HepG2 (cell line): ENCODE results near the gene CTDSP2. TPM values are rescaled to one million over a fixed set of nuclear protein-coding genes. Genes with fewer than 3 reads are reported as not detected.
"Not testable (repeated sequence)": the region's sequence is repeated elsewhere in the genome, so short reads cannot be mapped to it uniquely, and the experiment has no call there.

Experiments used
- ATAC-seq: fragments of 200-7000 bp; cut with Tn5 transposase; 3 replicates; pipeline ENCODE4 v1.9.1; 2020; ENCODE audit warnings: mild to moderate bottlenecking, moderate library complexity
- BruUV-seq: library from RNA; stranded (reverse); fragments of 400-500 nt; replicated peaks from 2 replicates; lab custom pipeline; 2021; lab: Mats Ljungman, UMichigan
- CTCF ChIA-PET: fragments of 300-600 bp; formaldehyde crosslinking; extraction: SDS; loops from one replicate; lab custom pipeline; 2021; ENCODE audit warnings: low total read pairs, inconsistent platforms, low intra/inter-chr PET ratio; lab: Yijun Ruan, JAX
- POLR2A ChIA-PET: fragments of 350-600 bp; sonication (Branson Sonifier 250); formaldehyde crosslinking; loops from one replicate; lab custom pipeline; 2020; ENCODE audit warnings: antibody characterized with exemption, inconsistent platforms; lab: Yijun Ruan, JAX
- DNase-seq: peaks from one replicate; pipeline ENCODE4 v3.0.0-alpha.2; 2015; ENCODE audit warnings: low spot score
- FAIRE-seq: peaks from 3 replicates; lab custom pipeline; 2011; peaks lifted over from hg19 to GRCh38; lab: Jason Lieb, UNC
- H2AFZ ChIP-seq: one replicate; pipeline ENCODE4 v1.6.1; 2011; ENCODE audit warnings: low read length, inconsistent platforms
- H3K27ac ChIP-seq: fragments of 300-600 bp; 3 replicates; pipeline ENCODE4 v1.8.0; 2011; ENCODE audit warnings: mixed run types, mild to moderate bottlenecking, mixed read lengths, low read length, inconsistent platforms; ENCODE audit not compliant: insufficient read depth; ENCODE audit errors: extremely low read length
- H3K27me3 ChIP-seq, 2 experiments: fragments of 200-600 bp in 1 of 2; 2 replicates in 1 of 2; 3 replicates in 1 of 2; pipeline versions ENCODE4 v1.6.0 to v1.8.0; 2011; ENCODE audit warnings: low read length in 2 of 2, mild to moderate bottlenecking in 2 of 2, moderate library complexity in 2 of 2, inconsistent platforms in 1 of 2; ENCODE audit not compliant: insufficient read depth in 2 of 2, control insufficient read depth in 1 of 2
- H3K36me3 ChIP-seq, 2 experiments: fragments of 200-600 bp in 1 of 2; replicated peaks in 1 of 2; 2 replicates in 1 of 2; 3 replicates in 1 of 2; pipeline versions ENCODE4 v1.5.1 to v1.8.0; 2011; ENCODE audit warnings: low read length in 2 of 2, inconsistent platforms in 1 of 2; ENCODE audit not compliant: insufficient read depth in 2 of 2, control insufficient read depth in 1 of 2
- H3K4me1 ChIP-seq: 2 replicates; pipeline ENCODE4 v1.5.1; 2012; ENCODE audit warnings: low read length, inconsistent platforms; ENCODE audit not compliant: insufficient read depth
- H3K4me2 ChIP-seq: 2 replicates; pipeline ENCODE4 v1.6.0; 2011; ENCODE audit warnings: low read depth, low read length, inconsistent platforms
- H3K4me3 ChIP-seq, 3 experiments: fragments of 200-600 bp in 1 of 3; sonication (generic), shearing (Covaris generic) in 1 of 3; replicated peaks in 1 of 3; 2 replicates each; pipeline ENCODE4 v1.5.1; 2011 to 2016; ENCODE audit warnings: low read length in 3 of 3, inconsistent platforms in 2 of 3, low read depth in 2 of 3, mild to moderate bottlenecking in 2 of 3, control low read depth in 1 of 3, mixed read lengths in 1 of 3; ENCODE audit not compliant: insufficient read depth in 1 of 3
- H3K79me2 ChIP-seq: one replicate; pipeline ENCODE4 v1.6.1; 2011; ENCODE audit warnings: low read length, inconsistent platforms; ENCODE audit not compliant: insufficient read depth
- H3K9ac ChIP-seq: 2 replicates; pipeline ENCODE4 v1.6.0; 2011; ENCODE audit warnings: mild to moderate bottlenecking, low read depth, low read length, inconsistent platforms; ENCODE audit not compliant: insufficient read depth
- H3K9me3 ChIP-seq: 2 replicates; pipeline ENCODE4 v1.5.1; 2012; ENCODE audit warnings: mild to moderate bottlenecking, low read length
- H4K20me1 ChIP-seq: 2 replicates; pipeline ENCODE4 v1.6.0; 2011; ENCODE audit warnings: inconsistent platforms, mild to moderate bottlenecking, low read length, moderate library complexity; ENCODE audit not compliant: insufficient read depth
- ADNP ChIP-seq: sonication (generic); formaldehyde crosslinking; IDR thresholded peaks from 2 replicates; pipeline ENCODE4 v1.4.0; 2020; ENCODE audit warnings: missing genetic modification reagents
- NR3C1 ChIP-seq: sonication (generic); formaldehyde crosslinking; IDR thresholded peaks from 2 replicates; pipeline ENCODE4 v1.4.0; 2020; ENCODE audit warnings: missing genetic modification reagents
- ZNF207 ChIP-seq: fragments of 450-650 bp; IDR thresholded peaks from 2 replicates; pipeline ENCODE4 v1.6.1; 2016; ENCODE audit warnings: antibody characterized with exemption, borderline replicate concordance
- ZNF235 ChIP-seq: sonication (generic); formaldehyde crosslinking; IDR thresholded peaks from 2 replicates; pipeline ENCODE4 v1.8.1; 2023; ENCODE audit warnings: mild to moderate bottlenecking, missing genetic modification reagents, borderline replicate concordance
- ZNF432 ChIP-seq: sonication (generic); formaldehyde crosslinking; IDR thresholded peaks from 2 replicates; pipeline ENCODE4 v1.5.0; 2020; ENCODE audit warnings: missing genetic modification reagents, mild to moderate bottlenecking, borderline replicate concordance
- ZNF572 ChIP-seq: sonication (generic); formaldehyde crosslinking; IDR thresholded peaks from 2 replicates; pipeline ENCODE4 v1.5.1; 2020; ENCODE audit warnings: mild to moderate bottlenecking, missing genetic modification reagents
- ZNF629 ChIP-seq: sonication (generic); formaldehyde crosslinking; conservative IDR thresholded peaks from 2 replicates; pipeline ENCODE4 v1.5.0; 2020; ENCODE audit warnings: missing genetic modification reagents
- ZNF724P ChIP-seq: sonication (generic); formaldehyde crosslinking; IDR thresholded peaks from 2 replicates; pipeline ENCODE4 v1.8.0; 2022; ENCODE audit warnings: missing genetic modification reagents, borderline replicate concordance
- WGBS: methylation state at CpG from one replicate; pipeline ENCODE4 v1.1.6; 2017; ENCODE audit warnings: low lambda C conversion rate; 5-methylcytosine and 5-hydroxymethylcytosine counted together
- in situ Hi-C: cut with HindIII; loops from 2 replicates; pipeline ENCODE4 v1.10.0; 2017; ENCODE audit warnings: low pct_unique_long_range_greater_than_20kb; ENCODE audit not compliant: extremely low pct_ligation_motif_present
- intact Hi-C: fragments of 100-400 bp; cut with micrococcal nuclease; formaldehyde crosslinking; loops from one replicate; pipeline ENCODE4 v1.10.0; 2022; ENCODE audit not compliant: unreplicated experiment
- polyA plus RNA-seq, 8 experiments: library from polyadenylated mRNA; depleted of rRNA in 3 of 8; stranded (reverse) in 7 of 8; unstranded in 1 of 8; fragments of >200 nt; fragmentation: Illumina TruSeq in 4 of 8; extraction: Trizol in 4 of 8; gene quantifications; 2 replicates each; pipeline versions ENCODE4 v1.2.1 to v1.2.3, GENCODE V29; 2011 to 2016; ENCODE audit warnings: low read depth in 4 of 8, missing spikeins in 1 of 8, mixed read lengths in 1 of 8; ENCODE audit not compliant: insufficient read depth in 1 of 8
- total RNA-seq, 5 experiments: library from RNA; depleted of rRNA; stranded (reverse); fragments of >200 nt; fragmentation: Illumina TruSeq; extraction: Trizol; gene quantifications; 2 replicates each; pipeline ENCODE4 v1.2.3, GENCODE V29; 2016; ENCODE audit warnings: low read depth in 1 of 5
- TF ChIP-seq, protein P1 (sequence below): IDR thresholded peaks from 2 replicates; pipeline ENCODE4 v1.4.0; 2020; ENCODE audit warnings: mild to moderate bottlenecking, missing genetic modification reagents

CTDSP2 gene
- total and polyA plus RNA-seq, 2 of the 13 experiments (the other 11 are each of a cell fraction or from before 2014, with no cell fraction given): 38.1 to 82.5 TPM

DNA sequence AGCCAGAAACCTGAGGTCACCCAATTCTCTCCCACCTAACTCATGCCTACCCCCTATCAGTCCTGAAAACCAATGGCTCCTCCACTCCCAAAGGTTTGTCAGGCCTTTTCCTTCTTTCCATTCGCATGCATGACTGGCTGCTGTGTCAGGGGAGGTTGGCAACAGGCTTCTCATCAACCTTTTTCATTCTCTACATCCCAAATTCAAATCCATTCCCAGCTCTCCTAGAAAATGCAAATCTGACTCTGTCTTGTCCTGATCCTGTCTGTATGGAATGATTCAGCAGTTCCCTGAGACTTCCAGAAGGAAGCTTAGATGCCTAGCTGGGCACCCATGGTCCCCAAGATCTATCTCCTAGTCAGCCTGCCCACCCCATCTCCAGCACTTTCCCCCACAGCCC, 5.0 kb upstream of the CTDSP2 start (continued):
- TF ChIP-seq, protein P1, sequence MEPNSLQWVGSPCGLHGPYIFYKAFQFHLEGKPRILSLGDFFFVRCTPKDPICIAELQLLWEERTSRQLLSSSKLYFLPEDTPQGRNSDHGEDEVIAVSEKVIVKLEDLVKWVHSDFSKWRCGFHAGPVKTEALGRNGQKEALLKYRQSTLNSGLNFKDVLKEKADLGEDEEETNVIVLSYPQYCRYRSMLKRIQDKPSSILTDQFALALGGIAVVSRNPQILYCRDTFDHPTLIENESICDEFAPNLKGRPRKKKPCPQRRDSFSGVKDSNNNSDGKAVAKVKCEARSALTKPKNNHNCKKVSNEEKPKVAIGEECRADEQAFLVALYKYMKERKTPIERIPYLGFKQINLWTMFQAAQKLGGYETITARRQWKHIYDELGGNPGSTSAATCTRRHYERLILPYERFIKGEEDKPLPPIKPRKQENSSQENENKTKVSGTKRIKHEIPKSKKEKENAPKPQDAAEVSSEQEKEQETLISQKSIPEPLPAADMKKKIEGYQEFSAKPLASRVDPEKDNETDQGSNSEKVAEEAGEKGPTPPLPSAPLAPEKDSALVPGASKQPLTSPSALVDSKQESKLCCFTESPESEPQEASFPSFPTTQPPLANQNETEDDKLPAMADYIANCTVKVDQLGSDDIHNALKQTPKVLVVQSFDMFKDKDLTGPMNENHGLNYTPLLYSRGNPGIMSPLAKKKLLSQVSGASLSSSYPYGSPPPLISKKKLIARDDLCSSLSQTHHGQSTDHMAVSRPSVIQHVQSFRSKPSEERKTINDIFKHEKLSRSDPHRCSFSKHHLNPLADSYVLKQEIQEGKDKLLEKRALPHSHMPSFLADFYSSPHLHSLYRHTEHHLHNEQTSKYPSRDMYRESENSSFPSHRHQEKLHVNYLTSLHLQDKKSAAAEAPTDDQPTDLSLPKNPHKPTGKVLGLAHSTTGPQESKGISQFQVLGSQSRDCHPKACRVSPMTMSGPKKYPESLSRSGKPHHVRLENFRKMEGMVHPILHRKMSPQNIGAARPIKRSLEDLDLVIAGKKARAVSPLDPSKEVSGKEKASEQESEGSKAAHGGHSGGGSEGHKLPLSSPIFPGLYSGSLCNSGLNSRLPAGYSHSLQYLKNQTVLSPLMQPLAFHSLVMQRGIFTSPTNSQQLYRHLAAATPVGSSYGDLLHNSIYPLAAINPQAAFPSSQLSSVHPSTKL (CRISPR knock-in tag): no peak

DNA sequence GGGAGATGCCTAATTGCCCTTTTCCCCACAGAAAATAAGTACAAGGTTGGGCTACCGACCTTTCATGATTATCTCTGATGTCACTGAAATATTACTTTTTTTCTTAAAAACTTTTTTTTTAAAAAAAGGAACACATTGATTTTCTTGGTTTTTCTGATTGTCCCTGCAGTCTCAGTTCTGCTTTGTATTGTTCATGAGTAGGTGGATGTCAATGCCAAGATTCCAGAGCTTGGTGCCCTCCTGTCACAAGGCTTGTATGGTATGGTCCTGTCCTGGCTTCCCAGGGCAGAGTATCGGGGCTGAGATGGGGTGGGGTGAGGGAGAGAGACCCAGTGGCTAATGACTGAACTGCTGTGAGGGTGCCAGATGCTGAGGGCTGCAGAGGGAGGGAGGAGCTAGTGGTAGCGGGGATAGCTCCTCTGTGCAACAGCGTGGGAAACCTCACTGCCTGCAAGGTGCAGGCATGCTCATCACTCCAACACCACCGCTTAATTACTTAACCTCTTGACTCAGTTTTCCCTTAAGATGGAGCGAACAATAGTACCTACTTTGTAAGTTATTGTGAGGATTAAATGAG, 4.4 kb upstream of the CTDSP2 start:
- Histone ChIP-seq H3K4me3 (no peak overlapping the region), H3K27me3 (peaks cover 0 to 46% of the 10 kb centered on the region in 2 experiments; a peak in 4 of 5 replicates), H3K27ac (no peak overlapping the region), H3K4me1 (peaks cover 38% of the 10 kb centered on the region), H2AFZ (no peak overlapping the region), H3K9ac (no peak overlapping the region), H3K4me2 (no peak overlapping the region), H3K36me3 (no peaks in the 10 kb centered on the region), H3K79me2 (peaks cover 3% of the 10 kb centered on the region), H3K9me3 (no peaks in the 10 kb centered on the region), H4K20me1 (peaks cover 2% of the 10 kb centered on the region; the same call in 1 of the 2 replicates)
- no peak for DNase-seq
- POLR2A ChIA-PET: interaction anchor here (0.6 to 2.3 kb wide), 4 partner anchors 12 to 50 kb away, joined by 3 to 5 read pairs (median 3); no protein-coding TSS in a partner anchor
- WGBS: 22% methylated on average over 6 of the region's 6 CpGs
- BruUV-seq: no TSS peak
- CTCF ChIA-PET: no interaction called here
- no peak for TF ChIP-seq NR3C1 (CRISPR knock-in tag)
- TF ChIP-seq ZNF235: no peak
- no peak for TF ChIP-seq ZNF629 (CRISPR knock-in tag)
- TF ChIP-seq ZNF207: no peak
- no peak for TF ChIP-seq ZNF724P (CRISPR knock-in tag)
- no peak for TF ChIP-seq ZNF432 (CRISPR knock-in tag)
- no peak for TF ChIP-seq ZNF572 (CRISPR knock-in tag)
- TF ChIP-seq ADNP (CRISPR knock-in tag): no peak
- in situ Hi-C loops (no loop called here), intact Hi-C loops (no loop called here)
- no peak for FAIRE-seq
- peak; percentile 34 for ATAC-seq

DNA sequence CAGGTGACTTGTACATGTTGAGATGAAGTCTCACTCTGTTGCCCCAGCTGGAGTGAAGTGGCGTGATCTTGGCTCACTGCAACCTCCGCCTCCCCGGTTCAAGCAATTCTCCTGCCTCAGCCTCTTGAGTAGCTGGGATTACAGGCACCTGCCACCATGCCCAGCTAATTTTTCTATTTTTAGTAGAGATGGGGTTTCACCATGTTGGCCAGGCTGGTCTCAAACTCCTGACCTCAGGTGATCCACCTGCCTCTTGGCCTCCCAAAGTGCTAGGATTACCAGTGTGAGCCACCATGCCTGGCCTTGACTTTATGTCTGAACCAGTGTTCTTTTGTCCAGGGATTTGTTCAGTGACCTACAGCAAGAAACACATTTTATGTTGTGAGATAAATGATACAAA, 2.9 kb upstream of the CTDSP2 start:
- peaks cover 12% of the 10 kb centered on the region for H4K20me1 ChIP-seq
- H3K4me1 ChIP-seq: peaks cover 40% of the 10 kb centered on the region
- POLR2A ChIA-PET, H3K36me3 ChIP-seq, H3K27ac ChIP-seq, H3K9ac ChIP-seq, DNase-seq, BruUV-seq, H3K4me3 ChIP-seq, ATAC-seq, FAIRE-seq, CTCF ChIA-PET, in situ Hi-C loops, H3K4me2 ChIP-seq, intact Hi-C loops, H3K9me3 ChIP-seq, H2AFZ ChIP-seq: not testable (repeated sequence)
- H3K79me2 ChIP-seq: peaks cover 15% of the 10 kb centered on the region
- peaks cover 0 to 42% of the 10 kb centered on the region in 2 experiments; a peak in 4 of 5 replicates for H3K27me3 ChIP-seq
- 69% methylated on average over 3 of the region's 3 CpGs for WGBS
